Left lobe of liver (tissue), 2 donors: ENCODE measurements around the gene MCM9. TPM values are rescaled to one million over a fixed set of nuclear protein-coding genes. Genes with fewer than 3 reads are reported as not detected.
"Not testable (repeated sequence)": the region's sequence is repeated elsewhere in the genome, so short reads cannot be mapped to it uniquely, and the experiment has no call there.

Experiments
- ATAC-seq: fragments of 200-7000 bp; cut with Tn5 transposase; one replicate; pipeline ENCODE4 v1.9.1; 2020; ENCODE audit warnings: mild to moderate bottlenecking, moderate library complexity
- DNase-seq: peaks from one replicate; pipeline ENCODE4 v3.0.0-alpha.2; 2020; ENCODE audit warnings: low spot score
- total RNA-seq: library from RNA; stranded (reverse); gene quantifications from one replicate; pipeline ENCODE4 v1.2.1, GENCODE V29; 2021
- donor health status: DM: no; HTN: no; CAD: no; lungs with moderate emphysema.
- donor health status: DM: no; HTN: yes; CAD: no.

MCM9 gene
- total RNA-seq, 1 donor from 2014 or later, result 5.1 TPM

DNA sequence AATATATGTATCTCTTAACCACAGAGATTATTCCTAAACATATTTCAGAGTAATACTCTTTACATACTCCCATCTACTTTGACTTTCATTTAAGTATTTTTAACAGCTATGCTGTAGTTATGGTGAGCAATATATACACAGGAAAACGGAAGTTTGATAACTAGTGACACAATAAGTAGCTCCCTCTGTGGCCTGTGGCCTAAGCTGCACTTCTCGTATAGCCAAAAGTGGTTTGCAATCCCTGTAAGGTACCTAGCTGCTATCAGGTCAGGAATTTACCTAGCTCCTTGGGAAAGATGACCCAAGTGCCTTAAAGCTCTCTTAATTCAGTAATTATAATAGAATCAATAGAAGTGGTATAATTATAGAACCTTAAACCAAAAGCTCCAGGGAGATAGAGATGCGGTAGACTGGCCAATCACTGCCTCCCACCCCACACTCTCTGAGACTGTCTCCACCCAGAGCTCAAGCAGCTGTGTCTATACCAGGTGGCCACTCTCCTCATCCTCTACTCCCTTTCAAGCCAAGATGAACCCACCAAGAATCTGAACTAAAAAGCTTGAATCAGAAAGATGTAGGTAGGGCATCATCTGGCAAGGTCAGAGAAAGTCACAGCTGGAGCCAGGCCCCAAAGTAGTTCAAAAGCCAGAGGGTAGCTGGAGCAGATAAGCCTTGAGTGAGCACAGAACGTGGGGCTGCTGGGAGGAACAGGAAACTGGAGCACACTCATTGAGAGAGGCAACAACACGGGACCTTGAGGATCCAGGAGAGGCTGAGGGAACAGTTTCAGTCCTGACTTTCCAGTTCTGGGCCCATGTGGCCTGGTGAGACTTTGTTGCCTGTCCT is 125.9 kb downstream of the MCM9 start:
- DNase-seq (no peak), ATAC-seq (no peak)

DNA sequence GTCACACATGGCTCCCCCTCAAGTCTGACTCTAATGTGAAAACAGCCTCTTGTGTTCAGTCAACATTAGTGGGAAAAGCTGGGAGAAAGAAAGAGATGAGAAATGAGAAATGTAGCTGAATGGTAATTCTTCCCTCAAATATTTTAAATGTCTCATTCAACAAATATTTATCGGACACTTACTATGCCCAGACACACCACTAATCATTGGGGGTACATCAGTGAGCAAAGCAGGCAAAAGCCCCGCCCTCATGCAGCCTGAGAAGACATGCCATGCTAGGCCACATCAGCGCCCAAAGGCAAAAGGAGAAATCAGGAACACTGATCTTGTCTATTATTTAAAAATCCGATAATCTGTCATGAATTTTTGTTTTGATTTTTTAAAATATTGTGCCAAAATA is 130.9 kb downstream of the MCM9 start:
- ATAC-seq (no peak), DNase-seq (no peak)

DNA sequence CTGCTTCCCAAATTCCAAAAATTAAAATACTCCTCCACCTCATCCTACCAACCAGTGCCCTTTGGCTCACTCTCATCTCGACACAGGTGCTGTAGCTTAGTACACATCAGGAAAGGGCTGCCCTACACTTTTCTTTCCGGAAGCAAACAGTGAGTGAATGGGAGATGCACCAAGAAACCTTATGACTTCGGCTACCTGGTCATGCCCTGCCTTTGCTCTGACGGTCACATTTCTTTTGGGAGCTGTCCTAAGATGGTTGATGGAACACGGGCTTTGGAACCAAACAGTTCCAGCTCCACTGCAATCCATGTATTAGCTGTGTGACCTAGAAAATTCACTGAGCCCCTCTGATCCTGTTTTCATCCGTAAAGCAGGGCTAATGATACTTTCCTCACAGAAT is 133.7 kb downstream of the MCM9 start:
- no peak for ATAC-seq

DNA sequence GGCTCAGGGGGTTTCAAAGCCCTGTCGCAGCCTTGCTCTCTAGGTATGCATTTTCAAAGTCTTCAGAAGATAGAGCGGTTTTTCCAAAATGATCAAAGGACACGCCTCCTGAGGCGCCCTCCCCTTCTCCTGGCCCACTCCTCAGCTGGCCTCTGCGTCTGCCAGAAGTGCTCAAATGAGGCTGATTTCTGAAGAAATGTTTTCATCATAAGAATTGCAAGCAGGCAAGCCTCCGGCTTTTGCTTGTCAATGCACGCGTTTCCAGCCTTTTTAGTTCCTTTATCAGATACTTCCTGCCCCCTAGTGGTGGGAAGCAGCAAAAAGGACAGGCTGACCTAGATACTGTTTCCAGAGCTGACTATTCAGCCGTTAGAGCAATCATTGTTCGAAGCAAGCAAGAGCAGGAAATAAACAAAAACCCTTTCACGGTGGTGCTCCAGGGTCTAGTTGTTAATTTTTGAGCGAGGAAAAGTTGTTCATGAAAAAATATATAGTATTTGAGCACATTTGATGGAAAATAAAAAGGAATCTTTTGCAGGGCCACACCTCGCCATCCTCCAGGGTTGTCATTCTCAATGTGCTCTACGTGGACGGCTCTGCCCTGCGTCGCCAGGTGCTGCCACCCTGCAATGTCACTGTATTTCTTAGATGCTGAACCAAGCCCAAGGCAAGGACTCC is 134.4 kb downstream of the MCM9 start:
- ATAC-seq (peak; percentile 100), DNase-seq (peak; percentile 73)

More for the DNA sequence above, 133.7 kb downstream of the MCM9 start:
- DNase-seq, result no peak

DNA sequence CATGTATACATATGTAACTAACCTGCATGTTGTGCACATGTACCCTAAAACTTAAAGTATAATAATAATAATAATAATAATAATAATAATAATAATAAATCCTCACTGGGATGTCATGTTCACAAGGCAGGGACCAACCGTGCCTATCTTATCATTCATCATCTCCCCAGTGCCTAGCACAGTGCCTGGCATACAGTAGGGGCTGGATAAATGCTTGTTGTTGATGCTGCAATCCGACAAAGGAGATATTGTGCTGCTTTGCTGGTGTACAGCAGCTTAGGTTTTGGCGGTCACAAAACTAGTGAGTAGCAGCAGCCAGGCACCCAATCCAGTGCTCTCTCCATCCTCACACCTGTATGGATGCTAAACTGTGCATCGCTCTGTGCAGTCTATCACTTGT is 135.1 kb downstream of the MCM9 start:
- DNase-seq (no peak), ATAC-seq (no peak)

DNA sequence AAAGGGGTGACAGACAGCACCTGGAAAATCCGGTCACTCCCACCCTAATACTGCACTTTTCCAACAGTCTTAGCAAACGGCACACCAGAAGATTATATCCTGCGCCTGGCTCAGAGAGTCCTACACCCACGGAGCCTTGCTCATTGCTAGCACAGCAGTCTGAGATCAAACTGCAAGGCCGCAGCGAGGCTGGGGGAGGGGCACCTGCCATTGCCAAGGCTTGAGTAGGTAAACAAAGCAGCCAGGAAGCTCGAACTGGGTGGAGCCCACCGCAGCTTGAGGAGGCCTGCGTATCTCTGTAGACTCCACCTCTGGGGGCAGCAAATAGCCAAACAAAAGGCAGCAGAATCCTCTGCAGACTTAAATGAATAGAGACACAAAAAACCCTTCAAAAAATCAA is 138.4 kb downstream of the MCM9 start:
- DNase-seq, ATAC-seq: not testable (repeated sequence)

DNA sequence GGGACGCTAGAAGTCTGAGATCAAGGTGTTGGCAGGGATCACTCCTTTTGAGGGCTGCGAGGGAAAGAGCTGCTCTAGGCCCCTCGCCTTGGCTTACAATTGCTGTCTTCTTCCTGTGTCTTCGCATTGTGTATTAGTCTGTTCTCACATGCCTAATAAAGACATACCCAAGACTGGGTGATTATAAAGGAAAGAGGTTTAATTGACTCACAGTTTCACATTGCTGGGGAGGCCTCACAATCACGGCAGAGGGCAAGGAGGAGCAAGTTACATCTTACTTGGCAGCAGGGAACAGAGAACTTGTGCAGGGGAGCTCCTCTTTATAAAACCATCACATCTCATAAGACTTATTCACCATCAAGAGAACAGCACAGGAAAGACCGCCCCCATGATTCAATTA is 143.5 kb downstream of the MCM9 start:
- no peak for ATAC-seq
- no peak for DNase-seq

DNA sequence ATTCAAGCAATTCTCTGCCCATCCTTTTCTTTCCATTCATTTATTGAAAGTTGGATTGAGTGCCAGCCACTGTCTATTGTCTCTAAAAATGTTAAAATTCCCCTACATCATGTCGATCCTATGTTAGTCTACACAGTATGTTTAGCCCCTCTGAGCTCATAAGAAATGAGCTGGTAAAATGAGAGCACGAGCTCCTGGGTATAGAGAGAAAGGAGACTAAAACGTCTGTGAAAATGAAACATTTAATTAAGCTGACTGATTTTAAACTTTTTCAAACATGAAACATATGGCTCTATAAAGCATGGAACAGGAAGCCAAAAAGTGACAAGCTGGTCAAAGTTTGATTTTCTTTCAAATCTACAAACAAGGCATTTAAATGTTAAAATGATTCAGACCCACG is 145.0 kb downstream of the MCM9 start:
- no peak for ATAC-seq
- DNase-seq, result no peak

DNA sequence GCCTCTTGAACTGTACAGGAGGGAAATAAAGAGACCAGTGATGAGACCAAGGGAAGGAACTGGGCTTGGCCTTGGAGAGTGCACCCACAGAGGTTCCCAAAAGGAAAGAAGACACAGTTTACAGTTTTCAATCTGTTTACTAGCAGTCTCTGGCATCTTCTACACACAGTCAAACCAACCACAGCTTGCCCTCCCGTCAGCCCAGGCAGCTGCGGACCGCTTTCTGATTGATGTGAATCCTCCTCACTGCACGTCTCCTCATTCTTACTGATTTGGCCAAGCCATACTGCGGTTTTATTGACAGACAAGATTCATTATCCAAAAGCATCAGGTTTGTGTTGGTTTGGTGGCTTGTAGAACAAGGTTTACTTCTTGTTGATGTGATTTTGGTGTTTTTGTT is 145.5 kb downstream of the MCM9 start:
- DNase-seq (no peak), ATAC-seq (no peak)

DNA sequence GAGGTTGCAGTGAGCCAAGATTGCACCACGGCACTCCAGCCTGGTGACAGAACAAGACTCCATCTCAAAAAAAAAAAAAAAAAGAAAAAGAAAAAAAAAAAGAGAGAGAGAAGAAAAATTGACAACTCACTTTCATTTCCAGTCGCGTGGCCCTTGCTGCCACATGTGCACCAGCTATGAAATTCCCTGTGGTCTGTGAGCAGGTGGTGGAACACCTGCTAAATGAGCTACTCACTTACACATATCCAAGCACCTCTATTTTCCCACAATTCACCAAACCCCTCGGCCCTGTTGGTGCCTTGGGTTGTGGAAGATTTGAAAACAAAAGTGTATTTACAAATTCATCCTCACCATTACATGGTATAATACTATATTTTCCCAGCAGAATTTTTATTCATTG is 146.3 kb downstream of the MCM9 start:
- ATAC-seq (no peak), DNase-seq (no peak)

DNA sequence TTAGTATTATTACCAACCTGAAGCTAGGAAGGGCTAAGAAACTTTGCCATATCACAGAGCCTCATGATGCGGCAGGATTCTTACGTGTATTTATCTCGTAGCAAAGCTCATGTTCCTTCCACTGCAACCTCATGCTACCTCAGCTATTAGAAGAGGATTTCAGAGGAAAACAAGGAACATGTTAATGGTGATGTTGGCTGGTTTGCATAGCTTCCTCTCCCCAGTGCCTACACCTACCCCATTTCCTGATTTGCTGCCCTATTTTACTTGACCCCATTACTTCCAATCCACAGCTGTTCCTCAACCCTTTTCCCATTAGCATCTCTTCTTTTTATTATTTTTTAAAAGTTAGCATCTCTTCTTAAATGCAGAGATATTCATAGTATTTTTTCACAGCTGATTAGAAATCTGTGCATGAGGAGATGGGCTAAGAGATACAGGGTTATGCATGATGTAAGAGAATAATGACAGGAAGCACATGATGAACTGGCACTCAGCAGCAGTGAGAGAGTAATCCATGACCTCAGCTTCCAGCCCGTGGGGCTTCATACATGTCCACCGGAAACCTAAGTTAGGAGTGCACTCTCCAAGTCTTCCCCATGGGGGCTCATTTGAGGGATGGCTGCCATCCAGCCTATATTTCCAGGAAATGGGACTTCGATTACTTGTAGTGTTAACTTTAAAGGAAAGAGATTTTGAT is 147.1 kb downstream of the MCM9 start:
- ATAC-seq, result no peak

DNA sequence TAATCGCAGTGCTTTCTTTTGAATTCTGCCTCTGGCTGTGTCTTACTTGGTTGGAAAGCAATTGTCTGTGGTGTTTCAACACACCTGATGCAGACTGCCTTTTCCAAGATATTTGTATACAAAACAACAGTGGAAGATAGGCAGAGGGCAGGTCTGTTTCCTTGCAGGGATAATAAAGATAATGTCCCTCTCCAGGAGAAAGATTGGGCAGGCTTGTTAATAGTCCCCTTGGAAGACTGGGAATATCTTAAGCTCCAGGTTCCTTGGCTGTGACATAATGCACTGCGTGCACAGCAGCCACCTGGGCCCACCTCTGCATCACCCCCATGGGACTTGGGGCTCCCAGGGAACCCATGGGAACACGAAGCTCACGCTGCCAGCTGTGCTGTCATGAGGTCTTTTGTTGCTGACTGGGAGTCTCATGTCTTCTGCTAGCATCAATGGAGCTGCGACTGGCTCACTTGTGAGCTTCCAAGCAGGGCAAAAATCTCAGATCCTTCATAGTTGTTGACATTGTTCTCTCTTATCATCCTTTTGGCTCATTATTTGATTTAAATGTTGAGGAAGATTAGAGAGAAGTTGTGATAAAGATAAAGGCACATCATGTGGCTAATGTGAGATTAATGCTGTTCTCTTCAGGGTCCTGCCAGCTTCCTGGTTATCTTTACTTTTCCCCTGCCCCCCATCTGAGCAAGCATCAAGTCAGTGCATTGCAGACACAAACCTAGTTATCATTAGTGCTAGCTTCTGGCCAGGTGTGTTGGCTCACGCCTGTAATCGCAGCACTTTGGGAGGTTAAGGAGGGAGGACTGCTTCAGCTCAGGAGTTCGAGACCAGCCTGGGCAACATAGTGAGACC is 148.1 kb downstream of the MCM9 start:
- ATAC-seq, result no peak
- no peak for DNase-seq

More for the DNA sequence above, 147.1 kb downstream of the MCM9 start:
- DNase-seq, result no peak

DNA sequence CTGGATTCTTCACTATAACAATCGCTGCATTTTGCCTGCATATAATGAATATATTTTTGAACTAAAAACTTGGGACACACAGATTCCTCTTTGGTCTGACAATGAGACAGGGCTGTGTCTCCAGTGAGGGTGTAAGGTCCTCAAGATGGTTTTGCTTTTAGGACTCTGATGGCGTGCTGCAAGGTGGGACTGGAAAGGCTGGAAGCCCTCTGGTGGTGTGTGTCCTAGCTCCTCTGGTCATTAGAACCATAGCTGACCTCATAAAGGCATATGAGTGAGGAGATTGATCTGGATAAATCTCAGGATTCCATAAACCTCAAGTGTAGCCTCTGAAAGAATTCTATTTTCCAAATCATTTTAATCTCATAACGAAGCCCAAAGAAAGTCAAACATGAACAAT is 149.4 kb downstream of the MCM9 start:
- ATAC-seq (no peak), DNase-seq (no peak)

DNA sequence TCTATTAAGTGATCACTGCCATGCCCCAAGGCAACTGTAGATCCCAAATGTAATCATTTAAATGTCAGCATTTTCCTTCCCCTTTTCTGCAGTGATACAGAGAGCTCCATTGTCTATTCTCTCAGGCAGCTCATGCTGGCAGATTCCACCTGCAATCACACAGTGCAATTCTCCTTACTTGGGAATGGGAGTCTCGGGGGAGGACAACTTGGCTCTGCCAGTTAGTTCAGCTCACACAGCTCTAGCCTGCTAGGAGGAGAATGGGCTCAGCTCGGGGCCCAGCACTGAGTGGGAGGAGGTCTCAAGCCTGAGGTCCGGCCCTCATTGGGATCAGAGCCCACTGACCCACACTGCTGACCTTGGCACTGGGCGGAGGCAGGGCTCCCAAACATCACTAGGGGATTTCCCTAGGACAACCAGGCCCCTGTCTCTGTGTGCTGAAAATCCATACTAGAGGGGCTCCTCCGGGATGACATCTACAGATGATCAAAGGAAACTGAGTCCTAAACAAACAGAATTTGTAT is 150.3 kb downstream of the MCM9 start:
- ATAC-seq (peak; percentile 62), DNase-seq (no peak)

DNA sequence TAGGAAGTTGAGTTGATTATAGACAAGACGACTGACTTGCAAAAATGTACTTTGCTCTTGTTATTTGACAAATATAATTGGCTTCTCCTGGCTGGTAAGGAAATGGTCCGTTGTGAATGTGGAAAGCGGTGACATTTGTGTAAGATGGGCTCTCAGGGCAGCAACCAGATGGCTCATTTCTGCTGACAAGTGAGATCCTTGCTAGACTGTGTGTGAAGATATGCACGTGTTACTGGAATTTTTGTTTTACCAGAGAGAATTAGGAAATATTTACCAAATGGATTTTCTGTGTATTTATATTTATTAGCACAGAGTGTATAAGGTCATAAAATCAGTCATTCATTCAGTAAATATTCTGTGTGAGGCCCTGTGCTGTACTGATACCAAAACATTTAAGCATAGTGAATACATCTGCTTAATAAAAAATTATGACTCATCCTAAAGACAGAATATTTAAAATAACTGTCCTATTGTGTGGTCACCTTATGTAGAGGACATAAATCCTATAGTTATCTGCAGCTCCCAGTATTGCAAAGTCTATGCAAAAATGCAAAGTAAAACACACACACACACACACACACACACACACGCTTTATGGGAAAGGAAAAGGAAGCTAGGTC is 150.9 kb downstream of the MCM9 start:
- peak; percentile 43 for ATAC-seq
- DNase-seq, result no peak

DNA sequence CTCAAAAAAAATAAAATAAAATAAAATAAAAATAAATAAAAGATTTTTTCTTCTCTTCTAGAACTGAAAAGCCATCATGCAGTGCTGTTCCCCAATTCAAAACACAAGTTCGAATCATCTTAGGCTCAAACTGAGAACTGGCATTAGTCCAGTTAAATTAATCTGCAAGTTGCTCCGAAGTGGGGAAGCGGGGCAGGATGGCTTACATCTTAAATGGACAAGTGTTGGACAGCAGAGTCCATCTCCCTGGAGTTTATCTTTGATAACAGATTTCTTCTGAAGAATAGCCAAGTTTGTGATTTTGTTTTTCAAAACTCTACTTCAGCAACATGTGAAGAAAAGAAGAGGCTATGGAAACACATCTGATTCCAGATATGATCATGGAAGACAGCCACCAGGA is 152.3 kb downstream of the MCM9 start:
- ATAC-seq (no peak), DNase-seq (no peak)

DNA sequence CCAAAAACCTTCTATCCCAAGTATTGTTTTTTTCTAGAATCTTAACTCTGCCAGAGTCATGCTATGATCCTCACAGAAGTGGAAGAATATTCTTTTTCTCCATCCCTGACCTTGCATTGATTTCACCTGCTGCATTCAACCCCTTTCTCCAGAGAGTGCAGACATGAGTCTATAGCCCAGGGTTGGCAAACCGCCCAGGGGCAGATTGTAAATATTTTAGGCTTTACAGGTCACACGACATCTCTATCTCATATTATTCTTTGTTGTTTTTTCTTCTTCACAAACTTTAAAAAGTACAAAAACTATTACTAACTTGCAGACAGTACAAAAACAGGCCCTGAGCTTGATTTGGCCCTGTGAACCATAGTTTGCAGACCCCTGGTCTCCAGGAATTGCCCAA is 153.1 kb downstream of the MCM9 start:
- no peak for ATAC-seq
- no peak for DNase-seq

DNA sequence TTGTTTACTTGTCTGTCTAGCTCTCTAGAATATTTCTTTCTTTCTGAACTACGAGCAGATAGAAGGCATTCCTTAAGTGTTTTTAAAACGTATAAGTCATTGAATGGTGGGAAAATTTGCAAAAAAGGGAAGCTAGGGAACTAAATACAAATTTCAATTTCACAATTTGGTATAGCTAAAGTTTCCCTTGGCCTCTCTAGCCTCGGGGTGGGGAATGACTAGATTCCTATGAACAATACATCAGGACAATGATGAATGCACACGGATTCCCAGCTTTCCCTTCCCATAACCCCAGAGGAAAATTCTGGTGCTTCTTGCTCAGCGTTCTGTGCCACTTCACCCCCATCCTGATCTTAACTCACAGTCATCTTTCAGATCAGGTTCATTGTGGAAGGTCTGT is 154.3 kb downstream of the MCM9 start:
- ATAC-seq, result no peak
- no peak for DNase-seq

DNA sequence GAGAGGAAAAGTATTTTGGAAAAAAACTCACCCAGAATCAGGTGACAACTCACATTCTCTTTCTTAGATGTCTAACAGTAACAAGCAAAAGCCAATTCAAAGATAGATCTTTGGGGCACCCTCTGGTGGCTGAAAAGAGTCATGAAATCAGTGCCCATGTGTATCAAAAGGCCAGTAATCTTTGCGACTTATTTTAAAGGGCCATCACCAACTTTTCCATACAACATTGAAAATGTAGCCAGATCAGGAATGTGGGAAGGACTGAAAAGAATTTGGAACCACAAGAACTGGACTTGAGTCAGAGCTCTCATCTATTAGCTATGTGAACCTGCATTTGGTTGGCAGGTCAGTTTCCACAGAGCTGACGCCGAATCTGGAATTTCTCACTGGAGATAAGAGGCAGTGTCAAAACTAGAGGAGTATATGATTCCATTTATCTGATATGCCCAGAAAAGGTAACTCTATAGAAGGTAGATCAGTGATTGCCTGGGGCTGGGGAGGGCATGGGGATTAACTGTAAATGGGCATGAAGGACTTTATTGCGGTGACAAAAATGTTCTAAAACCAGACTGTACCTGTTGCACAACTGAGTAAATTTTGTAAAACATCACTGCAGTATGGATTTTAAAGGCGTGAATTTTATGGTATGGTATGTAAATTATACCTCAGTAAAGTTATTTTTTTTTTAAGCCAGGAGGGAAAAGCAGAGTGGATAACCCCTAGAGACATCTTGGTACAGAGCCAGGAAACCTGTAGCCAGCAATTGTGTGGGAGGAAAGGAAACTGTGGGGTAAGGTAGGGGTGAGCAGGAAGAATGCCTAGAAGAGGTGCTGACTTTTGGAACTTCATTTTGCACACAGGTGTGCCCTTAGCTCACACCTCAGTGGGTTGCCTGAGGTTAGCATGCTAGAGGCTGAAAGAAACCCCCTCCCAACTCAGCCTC is 158.1 kb downstream of the MCM9 start:
- ATAC-seq (peak; percentile 99), DNase-seq (peak; percentile 64)
